ENCODE measurements around the gene ACSF3. TPM values are rescaled to one million over a fixed set of nuclear protein-coding genes. Genes with fewer than 3 reads are reported as not detected.

ACSF3 gene
- total RNA-seq, 2 experiments from 2014 or later = 112 to 143 TPM

GRCh38 chr16:89089120-89089519, 4.5 kb upstream of the ACSF3 start:
- ChIA-PET POLR2A (no interaction called here), CTCF (ENCODE audit: unreplicated experiment) (no interaction called here)
- peaks cover 13% of the 10 kb centered on the region for H3K4me1 ChIP-seq (ENCODE audit: insufficient read depth, low read length, poor library complexity, severe bottlenecking)
- no peak for DNase-seq (ENCODE audit: low spot score)
- TF ChIP-seq EZH2phosphoT487 (IDR thresholded peaks at IDR 0.05; ENCODE audit: borderline replicate concordance, low read depth, low read length) (no peak), CTCF (conservative IDR thresholded peaks at IDR 0.05; ENCODE audit: low read length) (no peak)
- no peak overlapping the region for H3K27ac ChIP-seq (ENCODE audit: low read depth, low read length, poor library complexity, severe bottlenecking)
- no peak overlapping the region for H3K4me3 ChIP-seq (ENCODE audit: low read depth, low read length, poor library complexity, severe bottlenecking)
- H2AFZ ChIP-seq (ENCODE audit: low read length) = no peak overlapping the region
- peaks cover 2% of the 10 kb centered on the region for H3K79me2 ChIP-seq (ENCODE audit: insufficient read depth, low read depth, low read length)
- intact Hi-C loops (cut with micrococcal nuclease; ENCODE audit: unreplicated experiment) = no loop called here
- no peaks in the 10 kb centered on the region for H4K20me1 ChIP-seq (ENCODE audit: insufficient read depth, low read length)
- peaks cover 1% of the 10 kb centered on the region; the same call in 1 of the 2 replicates for H3K36me3 ChIP-seq (ENCODE audit: insufficient read depth, low read length)
- H3K4me2 ChIP-seq (ENCODE audit: low read length) = no peak overlapping the region
- no peaks in the 10 kb centered on the region for H3K9me3 ChIP-seq (ENCODE audit: low read length)
- no peaks in the 10 kb centered on the region for H3K9me2 ChIP-seq (ENCODE audit: insufficient read depth, low read length)
- BruUV-seq (replicated peaks) = no TSS peak

- TF ChIP-seq CTCF (conservative IDR thresholded peaks at IDR 0.05; ENCODE audit: low read length) = no peak
- no peak for TF ChIP-seq EZH2phosphoT487 (IDR thresholded peaks at IDR 0.05; ENCODE audit: borderline replicate concordance, low read depth, low read length)
- ChIA-PET CTCF (ENCODE audit: unreplicated experiment) (no interaction called here), POLR2A (interaction anchor here (0.5 kb wide), 1 partner anchor 13 kb away, joined by 4 read pairs; no protein-coding TSS in a partner anchor)
- peaks cover 13% of the 10 kb centered on the region for H3K79me2 ChIP-seq (ENCODE audit: insufficient read depth, low read depth, low read length)
- H3K4me3 ChIP-seq (ENCODE audit: low read depth, low read length, poor library complexity, severe bottlenecking) = no peak overlapping the region
- no peaks in the 10 kb centered on the region for H4K20me1 ChIP-seq (ENCODE audit: insufficient read depth, low read length)
- H2AFZ ChIP-seq (ENCODE audit: low read length) = no peak overlapping the region
- no peaks in the 10 kb centered on the region for H3K9me3 ChIP-seq (ENCODE audit: low read length)
- no TSS peak for BruUV-seq (replicated peaks)
- DNase-seq (ENCODE audit: low spot score) = no peak
- H3K36me3 ChIP-seq (ENCODE audit: insufficient read depth, low read length) = peaks cover 8% of the 10 kb centered on the region; the same call in 1 of the 2 replicates
- H3K27ac ChIP-seq (ENCODE audit: low read depth, low read length, poor library complexity, severe bottlenecking) = no peak overlapping the region
- no peak overlapping the region for H3K4me2 ChIP-seq (ENCODE audit: low read length)
- peaks cover 16% of the 10 kb centered on the region for H3K4me1 ChIP-seq (ENCODE audit: insufficient read depth, low read length, poor library complexity, severe bottlenecking)
- intact Hi-C loops (cut with micrococcal nuclease; ENCODE audit: unreplicated experiment) = loop anchor here (10.0 kb wide), 1 partner anchor 275 kb away; the partner anchor contains the start of gene APRT
- H3K9me2 ChIP-seq (ENCODE audit: insufficient read depth, low read length) = no peaks in the 10 kb centered on the region
These were observed 3.4 kb upstream of the ACSF3 start for GRCh38 chr16:89090182-89090630.

- no peak overlapping the region for H3K4me3 ChIP-seq (ENCODE audit: low read depth, low read length, poor library complexity, severe bottlenecking)
- CTCF ChIA-PET (ENCODE audit: unreplicated experiment) = no interaction called here
- no peak overlapping the region for H3K27ac ChIP-seq (ENCODE audit: low read depth, low read length, poor library complexity, severe bottlenecking)
- no peak for DNase-seq (ENCODE audit: low spot score)
- no peaks in the 10 kb centered on the region for H3K9me3 ChIP-seq (ENCODE audit: low read length)
- H3K36me3 ChIP-seq (ENCODE audit: insufficient read depth, low read length) = peaks cover 11% of the 10 kb centered on the region; the same call in 1 of the 2 replicates
- no peaks in the 10 kb centered on the region for H3K9me2 ChIP-seq (ENCODE audit: insufficient read depth, low read length)
- POLR2A ChIA-PET = interaction anchor here (0.5 kb wide), 1 partner anchor 14 kb away, joined by 4 read pairs; no protein-coding TSS in a partner anchor
- no peaks in the 10 kb centered on the region for H4K20me1 ChIP-seq (ENCODE audit: insufficient read depth, low read length)
- BruUV-seq (replicated peaks) = no TSS peak
- H3K79me2 ChIP-seq (ENCODE audit: insufficient read depth, low read depth, low read length) = peaks cover 17% of the 10 kb centered on the region
- H3K4me2 ChIP-seq (ENCODE audit: low read length) = no peak overlapping the region
- intact Hi-C loops (cut with micrococcal nuclease; ENCODE audit: unreplicated experiment) = loop anchor here (10.0 kb wide), 1 partner anchor 276 kb away; the partner anchor contains the start of gene APRT
- peaks cover 21% of the 10 kb centered on the region for H3K4me1 ChIP-seq (ENCODE audit: insufficient read depth, low read length, poor library complexity, severe bottlenecking)
- TF ChIP-seq EZH2phosphoT487 (IDR thresholded peaks at IDR 0.05; ENCODE audit: borderline replicate concordance, low read depth, low read length) (no peak), CTCF (conservative IDR thresholded peaks at IDR 0.05; ENCODE audit: low read length) (no peak)
- H2AFZ ChIP-seq (ENCODE audit: low read length) = no peak overlapping the region
These were observed 2.8 kb upstream of the ACSF3 start for GRCh38 chr16:89090669-89091426.
